OCI-LY1 (cell line): ENCODE measurements around the gene FOXE1.

ENCODE experiments used
- H2AFZ ChIP-seq: fragments of 200-600 bp; sonication (generic), shearing (Covaris generic); 2 replicates; pipeline ENCODE4 v1.6.0; 2014; ENCODE audit warnings: antibody characterized with exemption, mild to moderate bottlenecking, low read length
- H3F3A ChIP-seq: fragments of 200-600 bp; sonication (generic), shearing (Covaris generic); 2 replicates; pipeline ENCODE4 v1.6.0; 2014; ENCODE audit warnings: mild to moderate bottlenecking, antibody characterized with exemption, low read length, moderate library complexity; ENCODE audit not compliant: insufficient read depth
- H3K27ac ChIP-seq: fragments of 200-600 bp; sonication (generic); 2 replicates; pipeline ENCODE4 v1.5.1; 2014; ENCODE audit warnings: low read length, mixed run types, mild to moderate bottlenecking, low read depth; ENCODE audit not compliant: poor library complexity, severe bottlenecking
- H3K27me3 ChIP-seq: fragments of 200-600 bp; sonication (generic); 2 replicates; pipeline ENCODE4 v1.6.0; 2014; ENCODE audit warnings: antibody characterized with exemption, mild to moderate bottlenecking, low read length, moderate library complexity; ENCODE audit not compliant: insufficient read depth
- H3K36me3 ChIP-seq: fragments of 200-600 bp; sonication (generic); 2 replicates; pipeline ENCODE4 v1.6.1; 2014; ENCODE audit warnings: mild to moderate bottlenecking, antibody characterized with exemption, low read length, moderate library complexity, mixed read lengths; ENCODE audit not compliant: insufficient read depth
- H3K4me1 ChIP-seq: fragments of 200-600 bp; sonication (generic); 2 replicates; pipeline ENCODE4 v1.5.1; 2014; ENCODE audit warnings: mild to moderate bottlenecking, low read length, moderate library complexity; ENCODE audit not compliant: insufficient read depth, severe bottlenecking
- H3K4me2 ChIP-seq: fragments of 200-600 bp; sonication (generic), shearing (Covaris generic); 2 replicates; pipeline ENCODE4 v1.6.1; 2014; ENCODE audit warnings: low read length
- H3K4me3 ChIP-seq: fragments of 200-600 bp; sonication (generic); 2 replicates; pipeline ENCODE4 v1.5.1; 2014; ENCODE audit warnings: low read length, low read depth, mild to moderate bottlenecking, mixed read lengths; ENCODE audit not compliant: poor library complexity, severe bottlenecking
- H3K79me2 ChIP-seq: fragments of 200-600 bp; shearing (Covaris generic); 2 replicates; pipeline ENCODE4 v1.6.1; 2016; ENCODE audit warnings: mixed run types, low read length, mixed read lengths; ENCODE audit not compliant: insufficient read depth
- H3K9ac ChIP-seq: fragments of 200-600 bp; sonication (generic), shearing (Covaris generic); 2 replicates; pipeline ENCODE4 v1.6.1; 2014; ENCODE audit warnings: mild to moderate bottlenecking, low read length, mixed read lengths
- H3K9me2 ChIP-seq: fragments of 200-600 bp; sonication (generic), shearing (Covaris generic); 2 replicates; pipeline ENCODE4 v1.6.1; 2014; ENCODE audit warnings: low read depth, mild to moderate bottlenecking, low read length, mixed read lengths
- H3K9me3 ChIP-seq: fragments of 200-600 bp; shearing (Covaris generic); 2 replicates; pipeline ENCODE4 v1.6.1; 2014; ENCODE audit warnings: low read length, mixed read lengths
- H4K20me1 ChIP-seq: fragments of 200-600 bp; sonication (generic), shearing (Covaris generic); 2 replicates; pipeline ENCODE4 v1.6.0; 2016; ENCODE audit warnings: mild to moderate bottlenecking, low read length; ENCODE audit not compliant: insufficient read depth
- CTCF ChIP-seq: fragments of 200-600 bp; sonication (generic), shearing (Covaris generic); IDR thresholded peaks from 2 replicates; pipeline ENCODE4 v1.5.1; 2017; ENCODE audit warnings: mild to moderate bottlenecking, antibody characterized with exemption, low read length, moderate library complexity, mixed read lengths
- EZH2 ChIP-seq: fragments of 200-600 bp; sonication (generic), shearing (Covaris generic); IDR thresholded peaks from 2 replicates; pipeline ENCODE4 v1.8.0; 2017; ENCODE audit warnings: borderline replicate concordance, mixed run types, mild to moderate bottlenecking, antibody characterized with exemption, low read length, moderate library complexity, mixed read lengths

FOXE1 gene

GRCh38 chr9:97864396-97864795, 11.4 kb downstream of the FOXE1 start:
- Histone ChIP-seq H3K4me3 (no peak overlapping the region), H3K9me3 (peaks cover 8% of the 10 kb centered on the region; the same call in 1 of the 2 replicates), H3K4me2 (no peak overlapping the region), H3K9ac (no peak overlapping the region), H3K79me2 (no peaks in the 10 kb centered on the region), H3F3A (no peaks in the 10 kb centered on the region), H3K4me1 (no peaks in the 10 kb centered on the region), H3K36me3 (no peaks in the 10 kb centered on the region), H3K27ac (no peak overlapping the region), H3K27me3 (no peaks in the 10 kb centered on the region; the same call in 1 of the 2 replicates), H4K20me1 (no peaks in the 10 kb centered on the region), H2AFZ (no peak overlapping the region), H3K9me2 (no peaks in the 10 kb centered on the region)
- TF ChIP-seq EZH2, result no peak
- TF ChIP-seq CTCF, result no peak

- H3K36me3 ChIP-seq, result no peaks in the 10 kb centered on the region
- no peaks in the 10 kb centered on the region for H3K4me1 ChIP-seq
- no peak overlapping the region for H2AFZ ChIP-seq
- no peak overlapping the region for H3K4me2 ChIP-seq
- peaks cover 5% of the 10 kb centered on the region; the same call in 1 of the 2 replicates for H3K27me3 ChIP-seq
- no peak overlapping the region for H3K27ac ChIP-seq
- no peaks in the 10 kb centered on the region for H3F3A ChIP-seq
- H3K9ac ChIP-seq, result no peak overlapping the region
- H3K4me3 ChIP-seq, result no peak overlapping the region
- no peaks in the 10 kb centered on the region for H3K9me2 ChIP-seq
- no peaks in the 10 kb centered on the region for H3K79me2 ChIP-seq
- H4K20me1 ChIP-seq, result no peaks in the 10 kb centered on the region
- peaks cover 8% of the 10 kb centered on the region; the same call in 1 of the 2 replicates for H3K9me3 ChIP-seq
- no peak for TF ChIP-seq CTCF
- TF ChIP-seq EZH2, result no peak
These were observed 13.3 kb downstream of the FOXE1 start for GRCh38 chr9:97866300-97866699.

GRCh38 chr9:97866848-97867247, 13.8 kb downstream of the FOXE1 start:
- no peak overlapping the region for H3K4me3 ChIP-seq
- peaks cover 5% of the 10 kb centered on the region; the same call in 1 of the 2 replicates for H3K27me3 ChIP-seq
- no peaks in the 10 kb centered on the region for H3K4me1 ChIP-seq
- TF ChIP-seq CTCF (no peak), EZH2 (no peak)
- peaks cover 8% of the 10 kb centered on the region; the same call in 1 of the 2 replicates for H3K9me3 ChIP-seq
- no peak overlapping the region for H3K4me2 ChIP-seq
- H2AFZ ChIP-seq, result no peak overlapping the region
- no peak overlapping the region for H3K9ac ChIP-seq
- no peaks in the 10 kb centered on the region for H3K79me2 ChIP-seq
- H4K20me1 ChIP-seq, result no peaks in the 10 kb centered on the region
- no peaks in the 10 kb centered on the region for H3K9me2 ChIP-seq
- no peaks in the 10 kb centered on the region for H3F3A ChIP-seq
- H3K27ac ChIP-seq, result no peak overlapping the region
- H3K36me3 ChIP-seq, result no peaks in the 10 kb centered on the region
